Measurements from ENCODE around the gene DEUP1.
"Not testable (repeated sequence)": the region's sequence is repeated elsewhere in the genome, so short reads cannot be mapped to it uniquely, and the experiment has no call there.

The DEUP1 gene

GRCh38 chr11:93411705-93412104 is 81.2 kb downstream of the DEUP1 start:
- no peak overlapping the region for H3K4me3 ChIP-seq (replicated peaks in 1 of 2; ENCODE audit: low read depth in 2 of 2, low read length in 2 of 2)
- no peak for TF ChIP-seq CTCF (IDR thresholded peaks at IDR 0.05; ENCODE audit: low read depth, low read length)
- no peak for DNase-seq (ENCODE audit: low read depth in 2 of 2)

- TF ChIP-seq CTCF (IDR thresholded peaks at IDR 0.05; ENCODE audit: low read depth, low read length): no peak
- DNase-seq (ENCODE audit: low read depth in 2 of 2): no peak
- no peak overlapping the region for H3K4me3 ChIP-seq (replicated peaks in 1 of 2; ENCODE audit: low read depth in 2 of 2, low read length in 2 of 2)
Measured at GRCh38 chr11:93432247-93432646, 101.7 kb downstream of the DEUP1 start.

- H3K4me3 ChIP-seq (replicated peaks in 1 of 2; ENCODE audit: low read depth in 2 of 2, low read length in 2 of 2); DNase-seq (ENCODE audit: low read depth in 2 of 2): not testable (repeated sequence)
Measured at GRCh38 chr11:93443232-93443631, 112.7 kb downstream of the DEUP1 start.

GRCh38 chr11:93444617-93445073 is 114.1 kb downstream of the DEUP1 start:
- DNase-seq (ENCODE audit: low read depth in 2 of 2): peak in 1 of 2 donors; percentile 26
- no peak for TF ChIP-seq CTCF (IDR thresholded peaks at IDR 0.05; ENCODE audit: low read depth, low read length)
- H3K4me3 ChIP-seq (replicated peaks in 1 of 2; ENCODE audit: low read depth in 2 of 2, low read length in 2 of 2): no peak overlapping the region

- DNase-seq (ENCODE audit: low read depth in 2 of 2): no peak
- no peak for TF ChIP-seq CTCF (IDR thresholded peaks at IDR 0.05; ENCODE audit: low read depth, low read length)
- H3K4me3 ChIP-seq (replicated peaks in 1 of 2; ENCODE audit: low read depth in 2 of 2, low read length in 2 of 2): no peak overlapping the region
Measured at GRCh38 chr11:93458286-93458685, 127.7 kb downstream of the DEUP1 start.

GRCh38 chr11:93463666-93464065 is 133.1 kb downstream of the DEUP1 start:
- not testable (repeated sequence) for H3K4me3 ChIP-seq (replicated peaks in 1 of 2; ENCODE audit: low read depth in 2 of 2, low read length in 2 of 2); DNase-seq (ENCODE audit: low read depth in 2 of 2)

- no peak for TF ChIP-seq CTCF (IDR thresholded peaks at IDR 0.05; ENCODE audit: low read depth, low read length)
- DNase-seq (ENCODE audit: low read depth in 2 of 2): no peak
- no peak overlapping the region for H3K4me3 ChIP-seq (replicated peaks in 1 of 2; ENCODE audit: low read depth in 2 of 2, low read length in 2 of 2)
Measured at GRCh38 chr11:93464927-93465540, 134.5 kb downstream of the DEUP1 start.

- no peak for TF ChIP-seq CTCF (IDR thresholded peaks at IDR 0.05; ENCODE audit: low read depth, low read length)
- no peak for DNase-seq (ENCODE audit: low read depth in 2 of 2)
- H3K4me3 ChIP-seq (replicated peaks in 1 of 2; ENCODE audit: low read depth in 2 of 2, low read length in 2 of 2): no peak overlapping the region
Measured at GRCh38 chr11:93467054-93467453, 136.5 kb downstream of the DEUP1 start.
